C4-2B (cell line): ENCODE measurements around the gene OPCML.

ENCODE experiments used
- ZFX ChIP-seq: fragments of 450-650 bp; IDR thresholded peaks from 2 replicates; pipeline ENCODE4 v1.6.1; 2017
- TF ChIP-seq, protein P1 (sequence below): fragments of 450-650 bp; conservative IDR thresholded peaks from 2 replicates; pipeline ENCODE4 v1.5.1; 2017; ENCODE audit warnings: mild to moderate bottlenecking

DNA sequence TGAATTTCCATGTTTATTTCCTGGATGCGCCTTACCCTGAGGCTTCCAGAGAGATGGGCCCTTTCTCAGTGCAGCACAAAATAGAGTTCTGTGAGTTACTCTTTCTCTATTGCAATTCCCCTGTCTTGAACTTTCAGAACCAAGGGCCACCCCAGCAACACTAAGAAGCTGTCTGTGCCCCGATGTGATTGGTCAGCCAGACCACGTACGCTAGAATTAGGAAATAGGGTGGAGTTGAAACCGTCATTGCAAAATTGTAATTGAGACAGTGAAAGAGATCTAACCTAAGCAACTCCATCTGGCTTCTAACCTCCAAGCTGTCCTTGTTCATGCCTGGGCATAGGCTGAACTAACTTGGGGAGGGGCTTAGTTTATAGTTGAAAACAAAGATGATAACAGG, 981.3 kb downstream of the OPCML start:
- TF ChIP-seq, protein P1, sequence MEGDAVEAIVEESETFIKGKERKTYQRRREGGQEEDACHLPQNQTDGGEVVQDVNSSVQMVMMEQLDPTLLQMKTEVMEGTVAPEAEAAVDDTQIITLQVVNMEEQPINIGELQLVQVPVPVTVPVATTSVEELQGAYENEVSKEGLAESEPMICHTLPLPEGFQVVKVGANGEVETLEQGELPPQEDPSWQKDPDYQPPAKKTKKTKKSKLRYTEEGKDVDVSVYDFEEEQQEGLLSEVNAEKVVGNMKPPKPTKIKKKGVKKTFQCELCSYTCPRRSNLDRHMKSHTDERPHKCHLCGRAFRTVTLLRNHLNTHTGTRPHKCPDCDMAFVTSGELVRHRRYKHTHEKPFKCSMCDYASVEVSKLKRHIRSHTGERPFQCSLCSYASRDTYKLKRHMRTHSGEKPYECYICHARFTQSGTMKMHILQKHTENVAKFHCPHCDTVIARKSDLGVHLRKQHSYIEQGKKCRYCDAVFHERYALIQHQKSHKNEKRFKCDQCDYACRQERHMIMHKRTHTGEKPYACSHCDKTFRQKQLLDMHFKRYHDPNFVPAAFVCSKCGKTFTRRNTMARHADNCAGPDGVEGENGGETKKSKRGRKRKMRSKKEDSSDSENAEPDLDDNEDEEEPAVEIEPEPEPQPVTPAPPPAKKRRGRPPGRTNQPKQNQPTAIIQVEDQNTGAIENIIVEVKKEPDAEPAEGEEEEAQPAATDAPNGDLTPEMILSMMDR = no peak
- TF ChIP-seq ZFX = no peak
